NT2/D1 (cell line): ENCODE data around the gene SMO.

Experiments used
- YY1 ChIP-seq: IDR thresholded peaks from 2 replicates; pipeline ENCODE4 v1.6.1; 2011; ENCODE audit not compliant: insufficient read length, insufficient read depth
- ZNF274 ChIP-seq: IDR thresholded peaks from 2 replicates; pipeline ENCODE4 v1.6.1; 2011; ENCODE audit warnings: mild to moderate bottlenecking, low read depth, low read length

- TF ChIP-seq ZNF274 (no peak), YY1 (no peak)
These were observed 9.3 kb downstream of the SMO start for GRCh38 chr7:129197771-129198170.
